PC-3 (cell line): Measurements from ENCODE around the gene R3HDM4. TPM values are rescaled to one million over a fixed set of nuclear protein-coding genes. Genes with fewer than 3 reads are reported as not detected.

Source experiments
- ATAC-seq: fragments of 200-7000 bp; cut with Tn5 transposase; 2 replicates; pipeline ENCODE4 v1.9.1; 2020; ENCODE audit warnings: mild to moderate bottlenecking, moderate library complexity
- BruUV-seq: library from RNA; stranded (reverse); fragments of 400-500 nt; replicated peaks from 2 replicates; lab custom pipeline; 2021; lab: Mats Ljungman, UMichigan
- CTCF ChIA-PET: fragments of 300-600 bp; sonication (Branson Sonifier 250); formaldehyde crosslinking; loops from one replicate; lab custom pipeline; 2022; ENCODE audit warnings: antibody characterized with exemption; lab: Charles Lee
- POLR2A ChIA-PET: fragments of 300-600 bp; sonication (Branson Sonifier 250); formaldehyde crosslinking; loops from one replicate; lab custom pipeline; 2022; ENCODE audit warnings: antibody characterized with exemption; ENCODE audit not compliant: unreplicated experiment; lab: Charles Lee
- DNase-seq: peaks from one replicate; pipeline ENCODE4 v3.0.0-alpha.2; 2015
- H2AFZ ChIP-seq: fragments of 300-600 bp; sonication (generic); 2 replicates; pipeline ENCODE4 v1.6.0; 2016; ENCODE audit warnings: antibody characterized with exemption, low read length
- H3F3A ChIP-seq: fragments of 300-600 bp; sonication (generic); one replicate; pipeline ENCODE4 v1.6.0; 2017; ENCODE audit warnings: antibody characterized with exemption, low read length, control low read depth, mild to moderate bottlenecking; ENCODE audit not compliant: unreplicated experiment
- H3K27ac ChIP-seq: fragments of 300-600 bp; sonication (generic); 2 replicates; pipeline ENCODE4 v1.5.1; 2016; ENCODE audit warnings: mild to moderate bottlenecking, low read length
- H3K27me3 ChIP-seq: fragments of 300-600 bp; sonication (generic); 2 replicates; pipeline ENCODE4 v1.6.1; 2016; ENCODE audit warnings: low read length, mixed read lengths
- H3K36me3 ChIP-seq: fragments of 300-600 bp; sonication (generic); 2 replicates; pipeline ENCODE4 v1.6.1; 2016; ENCODE audit warnings: low read depth, mixed run types, low read length, mixed read lengths
- H3K4me1 ChIP-seq: fragments of 300-600 bp; sonication (generic); 2 replicates; pipeline ENCODE4 v1.5.1; 2016; ENCODE audit warnings: low read length; ENCODE audit not compliant: insufficient read depth
- H3K4me2 ChIP-seq: fragments of 300-600 bp; sonication (generic); 2 replicates; pipeline ENCODE4 v1.6.0; 2016; ENCODE audit warnings: low read length
- H3K4me3 ChIP-seq: fragments of 300-600 bp; sonication (generic); 2 replicates; pipeline ENCODE4 v1.5.1; 2016; ENCODE audit warnings: mild to moderate bottlenecking, low read length, mixed read lengths
- H3K79me2 ChIP-seq: fragments of 300-600 bp; sonication (generic); 2 replicates; pipeline ENCODE4 v1.6.1; 2017; ENCODE audit warnings: low read length, mixed read lengths
- H3K9ac ChIP-seq: fragments of 300-600 bp; sonication (generic); 2 replicates; pipeline ENCODE4 v1.6.0; 2016; ENCODE audit warnings: mild to moderate bottlenecking, low read length
- H3K9me2 ChIP-seq: fragments of 300-600 bp; sonication (generic); replicated peaks from 2 replicates; pipeline ENCODE4 v1.6.1; 2016; ENCODE audit warnings: mixed run types, low read length, mixed read lengths
- H3K9me3 ChIP-seq: fragments of 300-600 bp; sonication (generic); 2 replicates; pipeline ENCODE4 v1.6.1; 2016; ENCODE audit warnings: low read length, mixed read lengths
- H4K20me1 ChIP-seq: fragments of 300-600 bp; sonication (generic); 2 replicates; pipeline ENCODE4 v1.6.1; 2016; ENCODE audit warnings: low read length, mixed read lengths
- CTCF ChIP-seq: fragments of 300-600 bp; sonication (generic); conservative IDR thresholded peaks from 2 replicates; pipeline ENCODE4 v1.5.1; 2017; ENCODE audit warnings: antibody characterized with exemption, low read depth, mild to moderate bottlenecking, low read length
- EZH2 ChIP-seq: fragments of 300-600 bp; sonication (generic); IDR thresholded peaks from one replicate; pipeline ENCODE4 v1.6.1; 2017; ENCODE audit warnings: antibody characterized with exemption, mild to moderate bottlenecking, low read length; ENCODE audit not compliant: unreplicated experiment
- EZH2phosphoT487 ChIP-seq: fragments of 300-600 bp; sonication (generic); IDR thresholded peaks from 2 replicates; pipeline ENCODE4 v1.6.1; 2018; ENCODE audit warnings: mild to moderate bottlenecking, antibody characterized with exemption, low read length, borderline replicate concordance
- intact Hi-C: fragments of 100-400 bp; cut with micrococcal nuclease; formaldehyde crosslinking; loops from 2 replicates; pipeline ENCODE4 v1.9.0; 2023
- total RNA-seq: library from RNA; depleted of rRNA; stranded (reverse); fragments of >200 nt; gene quantifications from 2 replicates; pipeline ENCODE4 v1.2.3, GENCODE V29; 2014

The R3HDM4 gene
- total RNA-seq, 1 experiment from 2014 or later = 44.9 TPM

- ChIA-PET CTCF (no interaction called here), POLR2A (no interaction called here)
- intact Hi-C loops = no loop called here
- no peak overlapping the region for H3K4me3 ChIP-seq
- H3F3A ChIP-seq = no peaks in the 10 kb centered on the region
- no peaks in the 10 kb centered on the region for H3K9me2 ChIP-seq
- DNase-seq (no peak), ATAC-seq (no peak)
- no TSS peak for BruUV-seq
- no peak overlapping the region for H3K9ac ChIP-seq
- no peak for TF ChIP-seq EZH2
- no peak for TF ChIP-seq EZH2phosphoT487
- no peak for TF ChIP-seq CTCF
- no peaks in the 10 kb centered on the region for H3K36me3 ChIP-seq
- peaks cover 15% of the 10 kb centered on the region for H3K4me1 ChIP-seq
- no peak overlapping the region for H3K4me2 ChIP-seq
- H3K9me3 ChIP-seq = no peaks in the 10 kb centered on the region
- H3K27ac ChIP-seq = no peak overlapping the region
- H4K20me1 ChIP-seq = no peaks in the 10 kb centered on the region
- H3K79me2 ChIP-seq = no peaks in the 10 kb centered on the region
- H2AFZ ChIP-seq = no peak overlapping the region
- H3K27me3 ChIP-seq = no peaks in the 10 kb centered on the region
Measured at GRCh38 chr19:954672-955494, 41.9 kb upstream of the R3HDM4 start.

GRCh38 chr19:954272-954671 lies 41.3 kb upstream of the R3HDM4 start:
- Histone ChIP-seq H3K9me2 (no peaks in the 10 kb centered on the region), H3K27ac (no peak overlapping the region), H3K4me2 (no peak overlapping the region), H3K36me3 (no peaks in the 10 kb centered on the region), H3F3A (no peaks in the 10 kb centered on the region), H3K9ac (no peak overlapping the region), H3K27me3 (no peaks in the 10 kb centered on the region), H3K4me1 (peaks cover 13% of the 10 kb centered on the region), H3K79me2 (no peaks in the 10 kb centered on the region), H4K20me1 (no peaks in the 10 kb centered on the region), H3K9me3 (no peaks in the 10 kb centered on the region), H3K4me3 (no peak overlapping the region), H2AFZ (no peak overlapping the region)
- ATAC-seq (no peak), DNase-seq (no peak)
- no TSS peak for BruUV-seq
- no peak for TF ChIP-seq EZH2phosphoT487
- no peak for TF ChIP-seq CTCF
- TF ChIP-seq EZH2 = no peak
- ChIA-PET POLR2A (no interaction called here), CTCF (no interaction called here)
- intact Hi-C loops = no loop called here
